ENCODE measurements around the gene OTOF. TPM values are rescaled to one million over a fixed set of nuclear protein-coding genes. Genes with fewer than 3 reads are reported as not detected.

The OTOF gene
- total RNA-seq, 1 experiment from 2014 or later: 0.10 TPM

- no peaks in the 10 kb centered on the region for H3K9me2 ChIP-seq (ENCODE audit: insufficient read depth)
- peak; percentile 33; the same call in 1 of the 2 replicates for ATAC-seq
- no peak overlapping the region for H3K9ac ChIP-seq (ENCODE audit: low read length)
- POLR2A ChIA-PET: no interaction called here
- H3K4me1 ChIP-seq (ENCODE audit: control insufficient read depth in 1 of 2, insufficient read depth in 2 of 2, low read length in 2 of 2): no peaks in the 10 kb centered on the region
- H3K79me2 ChIP-seq (ENCODE audit: insufficient read depth, low read length): no peaks in the 10 kb centered on the region
- no peaks in the 10 kb centered on the region for H4K20me1 ChIP-seq (ENCODE audit: insufficient read depth)
- TF ChIP-seq SIN3A (IDR thresholded peaks at IDR 0.05; ENCODE audit: low read depth) (no peak), SP1 (IDR thresholded peaks at IDR 0.05; ENCODE audit: low read depth) (no peak), SRF (IDR thresholded peaks at IDR 0.05; ENCODE audit: low read depth) (no peak), YY1 (IDR thresholded peaks at IDR 0.05; ENCODE audit: extremely low read depth, insufficient replicate concordance, low read depth, low read length) (no peak), RAD21 (IDR thresholded peaks at IDR 0.05; ENCODE audit: low read depth) (no peak), TCF7L2 (IDR thresholded peaks at IDR 0.05; ENCODE audit: borderline replicate concordance, extremely low read depth, insufficient read depth, insufficient read length) (no peak), REST (IDR thresholded peaks at IDR 0.05; ENCODE audit: low read depth) (no peak), EGR1 (IDR thresholded peaks at IDR 0.05; ENCODE audit: low read depth) (no peak), CEBPB (IDR thresholded peaks at IDR 0.05; ENCODE audit: low read depth) (no peak), CBX3 (IDR thresholded peaks at IDR 0.05; ENCODE audit: low read depth) (no peak), JUND (IDR thresholded peaks at IDR 0.05) (no peak), CTCF (IDR thresholded peaks at IDR 0.05 in 2 of 3, conservative IDR thresholded peaks at IDR 0.05 in 1 of 3; ENCODE audit: borderline replicate concordance in 1 of 3, insufficient read depth in 1 of 3, low read depth in 2 of 3, low read length in 2 of 3) (no peak)
- TF ChIP-seq, protein P1, sequence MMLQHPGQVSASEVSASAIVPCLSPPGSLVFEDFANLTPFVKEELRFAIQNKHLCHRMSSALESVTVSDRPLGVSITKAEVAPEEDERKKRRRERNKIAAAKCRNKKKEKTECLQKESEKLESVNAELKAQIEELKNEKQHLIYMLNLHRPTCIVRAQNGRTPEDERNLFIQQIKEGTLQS (IDR thresholded peaks at IDR 0.05): no peak
- H3K36me3 ChIP-seq (ENCODE audit: control insufficient read depth in 1 of 2, insufficient read depth in 2 of 2, low read length in 2 of 2): no peaks in the 10 kb centered on the region
- no peaks in the 10 kb centered on the region for H3K9me3 ChIP-seq (ENCODE audit: control insufficient read depth in 1 of 2, insufficient read depth in 1 of 2, low read depth in 1 of 2, low read length in 2 of 2)
- CTCF ChIA-PET: no interaction called here
- BruUV-seq (replicated peaks): no TSS peak
- H3K27ac ChIP-seq (ENCODE audit: low read depth, low read length): no peak overlapping the region
- intact Hi-C loops (cut with micrococcal nuclease): no loop called here
- H2AFZ ChIP-seq (ENCODE audit: low read depth, low read length, poor library complexity, severe bottlenecking): no peak overlapping the region
- no peak for DNase-seq (ENCODE audit: low read depth, low spot score)
- RAD21 ChIA-PET (ENCODE audit: low non-redundant PET in 1 of 2, low total read pairs in 2 of 2, uncharacterized antibody in 2 of 2, unreplicated experiment in 2 of 2): no interaction called here
- H3K4me2 ChIP-seq (ENCODE audit: low read length): no peak overlapping the region
- no peak overlapping the region for H3K4me3 ChIP-seq (replicated peaks in 1 of 2; ENCODE audit: low read depth in 1 of 2, low read length in 2 of 2)
- 0 out of 2 replicates have a peak, but pooled peaks cover 4% of the 10 kb centered on the region for H3K27me3 ChIP-seq (ENCODE audit: insufficient read depth, low read length)
Measured at GRCh38 chr2:26488463-26489212, 10.7 kb upstream of the OTOF start.

All from HCT116 (cell line).